Measurements from ENCODE around the gene FBLN2. TPM values are rescaled to one million over a fixed set of nuclear protein-coding genes. Genes with fewer than 3 reads are reported as not detected.

The FBLN2 gene
- total RNA-seq, 1 experiment from 2014 or later, result 0.39 TPM

GRCh38 chr3:13547591-13548371, 1.1 kb upstream of the FBLN2 start:
- Histone ChIP-seq H3K27me3 (ENCODE audit: insufficient read depth, low read length) (no peaks in the 10 kb centered on the region), H2AFZ (ENCODE audit: low read depth, low read length, poor library complexity, severe bottlenecking) (no peak overlapping the region), H3K4me3 (replicated peaks in 1 of 2; ENCODE audit: low read depth in 1 of 2, low read length in 2 of 2) (no peak overlapping the region), H3K9me3 (ENCODE audit: control insufficient read depth in 1 of 2, insufficient read depth in 1 of 2, low read depth in 1 of 2, low read length in 2 of 2) (no peaks in the 10 kb centered on the region), H3K79me2 (ENCODE audit: insufficient read depth, low read length) (no peaks in the 10 kb centered on the region), H3K4me1 (ENCODE audit: control insufficient read depth in 1 of 2, insufficient read depth in 2 of 2, low read length in 2 of 2) (peaks cover 0 to 14% of the 10 kb centered on the region in 2 experiments; a peak in 1 of 4 replicates), H3K4me2 (ENCODE audit: low read length) (no peak overlapping the region), H4K20me1 (ENCODE audit: insufficient read depth) (no peaks in the 10 kb centered on the region), H3K9ac (ENCODE audit: low read length) (no peak overlapping the region), H3K36me3 (ENCODE audit: control insufficient read depth in 1 of 2, insufficient read depth in 2 of 2, low read length in 2 of 2) (no peaks in the 10 kb centered on the region), H3K27ac (ENCODE audit: low read depth, low read length) (no peak overlapping the region), H3K9me2 (ENCODE audit: insufficient read depth) (no peaks in the 10 kb centered on the region)
- RAD21 ChIA-PET (ENCODE audit: low non-redundant PET in 1 of 2, low total read pairs in 2 of 2, uncharacterized antibody in 2 of 2, unreplicated experiment in 2 of 2), result no interaction called here
- CTCF ChIA-PET, result no interaction called here
- TF ChIP-seq YY1 (IDR thresholded peaks at IDR 0.05; ENCODE audit: extremely low read depth, insufficient replicate concordance, low read depth, low read length), result no peak
- TF ChIP-seq POLR2AphosphoS5 (IDR thresholded peaks at IDR 0.05; ENCODE audit: low read depth, low read length), result no peak
- TF ChIP-seq, protein P1, sequence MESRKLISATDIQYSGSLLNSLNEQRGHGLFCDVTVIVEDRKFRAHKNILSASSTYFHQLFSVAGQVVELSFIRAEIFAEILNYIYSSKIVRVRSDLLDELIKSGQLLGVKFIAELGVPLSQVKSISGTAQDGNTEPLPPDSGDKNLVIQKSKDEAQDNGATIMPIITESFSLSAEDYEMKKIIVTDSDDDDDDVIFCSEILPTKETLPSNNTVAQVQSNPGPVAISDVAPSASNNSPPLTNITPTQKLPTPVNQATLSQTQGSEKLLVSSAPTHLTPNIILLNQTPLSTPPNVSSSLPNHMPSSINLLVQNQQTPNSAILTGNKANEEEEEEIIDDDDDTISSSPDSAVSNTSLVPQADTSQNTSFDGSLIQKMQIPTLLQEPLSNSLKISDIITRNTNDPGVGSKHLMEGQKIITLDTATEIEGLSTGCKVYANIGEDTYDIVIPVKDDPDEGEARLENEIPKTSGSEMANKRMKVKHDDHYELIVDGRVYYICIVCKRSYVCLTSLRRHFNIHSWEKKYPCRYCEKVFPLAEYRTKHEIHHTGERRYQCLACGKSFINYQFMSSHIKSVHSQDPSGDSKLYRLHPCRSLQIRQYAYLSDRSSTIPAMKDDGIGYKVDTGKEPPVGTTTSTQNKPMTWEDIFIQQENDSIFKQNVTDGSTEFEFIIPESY (IDR thresholded peaks at IDR 0.05; ENCODE audit: extremely low read depth, insufficient replicate concordance, low read length), result no peak
- peak; percentile 32; the same call in 1 of the 2 replicates for ATAC-seq
- POLR2A ChIA-PET, result no interaction called here
- intact Hi-C loops (cut with micrococcal nuclease), result no loop called here
- DNase-seq (ENCODE audit: low read depth, low spot score), result no peak
- BruUV-seq (replicated peaks), result no TSS peak

All from HCT116 (cell line).